K562 (cell line): Measurements from ENCODE around the gene CDK9. TPM values are rescaled to one million over a fixed set of nuclear protein-coding genes. Genes with fewer than 3 reads are reported as not detected.

Experiments
- CEBPG ChIP-seq, 3 experiments: fragments of 200-800 bp in 1 of 3; sonication (Bioruptor generic) in 1 of 3; sonication (generic) in 1 of 3; formaldehyde crosslinking in 1 of 3; IDR thresholded peaks in 2 of 3; conservative IDR thresholded peaks in 1 of 3; 2 replicates each; pipeline versions ENCODE4 v1.6.1 to v1.8.0; 2016 to 2022; ENCODE audit warnings: missing compliant biosample characterization in 2 of 3, missing genetic modification characterization in 2 of 3, mild to moderate bottlenecking in 1 of 3, missing genetic modification reagents in 1 of 3
- DDX20 ChIP-seq: fragments of 450-650 bp; IDR thresholded peaks from 2 replicates; pipeline ENCODE4 v1.6.1; 2016; ENCODE audit warnings: missing genetic modification characterization, low read depth, mild to moderate bottlenecking, missing compliant biosample characterization, moderate library complexity
- FOXK1 ChIP-seq: sonication (generic); formaldehyde crosslinking; IDR thresholded peaks from 2 replicates; pipeline ENCODE4 v1.8.0; 2022; ENCODE audit warnings: missing genetic modification reagents, mild to moderate bottlenecking, borderline replicate concordance
- MCM7 ChIP-seq, 2 experiments: fragments of 450-650 bp; IDR thresholded peaks; 2 replicates each; pipeline ENCODE4 v1.6.1; 2016 to 2018
- MYC ChIP-seq, 2 experiments: fragments of 250-450 bp in 1 of 2; sonication (Bioruptor Pico) in 1 of 2; IDR thresholded peaks; 2 replicates each; pipeline versions ENCODE4 v1.5.1 to v1.6.1; 2012 to 2021; ENCODE audit warnings: low read depth in 2 of 2, borderline replicate concordance in 1 of 2, improper control_type of control experiment in 1 of 2, low read length in 1 of 2, mild to moderate bottlenecking in 1 of 2, moderate library complexity in 1 of 2
- SMARCE1 ChIP-seq: fragments of 450-650 bp; IDR thresholded peaks from 2 replicates; pipeline ENCODE4 v1.7.1; 2016; ENCODE audit warnings: mild to moderate bottlenecking
- SNIP1 ChIP-seq: fragments of 450-650 bp; IDR thresholded peaks from 2 replicates; pipeline ENCODE4 v1.7.1; 2017; ENCODE audit warnings: low read depth, mild to moderate bottlenecking
- SRSF7 ChIP-seq: fragments of 200-400 bp; formaldehyde crosslinking; optimal IDR thresholded peaks from 2 replicates; pipeline ENCODE3; 2017; ENCODE audit warnings: mild to moderate bottlenecking, low read depth, low read length
- STAG1 ChIP-seq: sonication (generic); formaldehyde crosslinking; IDR thresholded peaks from 2 replicates; pipeline ENCODE4 v1.5.0; 2020; ENCODE audit warnings: missing genetic modification reagents, borderline replicate concordance
- ZFP1 ChIP-seq: fragments of 450-650 bp; formaldehyde crosslinking; IDR thresholded peaks from 2 replicates; pipeline ENCODE4 v1.4.0; 2020; ENCODE audit warnings: mild to moderate bottlenecking, mixed read lengths
- ZFPM2 ChIP-seq: fragments of 250-450 bp; sonication (Bioruptor Pico); IDR thresholded peaks from 2 replicates; pipeline ENCODE4 v1.5.1; 2022; ENCODE audit warnings: mild to moderate bottlenecking
- ZNF12 ChIP-seq: sonication (generic); formaldehyde crosslinking; IDR thresholded peaks from 2 replicates; pipeline ENCODE4 v1.4.0; 2020; ENCODE audit warnings: mild to moderate bottlenecking, missing genetic modification reagents
- ZNF140 ChIP-seq: fragments of 250-450 bp; sonication (Bioruptor Pico); IDR thresholded peaks from 2 replicates; pipeline ENCODE4 v1.8.0; 2021; ENCODE audit warnings: moderate library complexity, mild to moderate bottlenecking, inconsistent platforms
- ZNF436 ChIP-seq: fragments of 250-450, 450-650 bp; sonication (Bioruptor Pico); formaldehyde crosslinking; IDR thresholded peaks from 2 replicates; pipeline ENCODE4 v1.7.0; 2020; ENCODE audit warnings: mild to moderate bottlenecking
- ZNF75A ChIP-seq: fragments of 450-650 bp; formaldehyde crosslinking; IDR thresholded peaks from 2 replicates; pipeline ENCODE4 v1.4.0; 2020; ENCODE audit warnings: mild to moderate bottlenecking
- ZNF785 ChIP-seq: fragments of 250-450 bp; sonication (Bioruptor Pico); IDR thresholded peaks from 2 replicates; pipeline ENCODE4 v1.4.0; 2020; ENCODE audit warnings: mild to moderate bottlenecking
- polyA plus RNA-seq, 8 experiments: library from polyadenylated mRNA; depleted of rRNA in 4 of 8; stranded (reverse) in 5 of 8; unstranded in 3 of 8; fragments of >200 nt; fragmentation: Nextera tagmentation in 2 of 8; fragmentation: Illumina TruSeq in 1 of 8; extraction: Ambion mirVana in 2 of 8; extraction: Trizol in 1 of 8; gene quantifications; 2 replicates each; pipeline versions ENCODE4 v1.2.1 to v1.2.3, GENCODE V29; 2011 to 2014; ENCODE audit warnings: inconsistent platforms in 1 of 8, missing spikeins in 1 of 8
- total RNA-seq, 7 experiments: library from RNA; depleted of rRNA in 6 of 7; stranded (reverse); fragments of >200 nt in 6 of 7; fragmentation: Illumina TruSeq in 2 of 7; extraction: Trizol in 2 of 7; gene quantifications; 2 replicates each; pipeline versions ENCODE4 v1.2.1 to v1.2.3, GENCODE V29; 2011 to 2021; ENCODE audit warnings: low replicate concordance in 1 of 7
- TF ChIP-seq, protein P1 (sequence below): fragments of 250-450 bp; sonication (Bioruptor Pico); IDR thresholded peaks from 2 replicates; pipeline ENCODE4 v1.4.0; 2020
- TF ChIP-seq, protein P2 (sequence below), 3 experiments: IDR thresholded peaks in 2 of 3; conservative IDR thresholded peaks in 1 of 3; 2 replicates each; pipeline ENCODE4 v1.5.1; 2011 to 2012; ENCODE audit warnings: low read length in 3 of 3, mild to moderate bottlenecking in 3 of 3, control low read depth in 2 of 3, improper control_type of control experiment in 1 of 3, inconsistent platforms in 1 of 3, low read depth in 1 of 3, mixed read lengths in 1 of 3, moderate library complexity in 1 of 3; ENCODE audit not compliant: insufficient read depth in 2 of 3
- TF ChIP-seq, protein P3 (sequence below): fragments of 450-650 bp; IDR thresholded peaks from 2 replicates; pipeline ENCODE4 v1.7.1; 2018; ENCODE audit warnings: mild to moderate bottlenecking, low read depth; ENCODE audit not compliant: partially characterized antibody
- TF ChIP-seq, protein P4 (sequence below), 3 experiments: fragments of 200-800 bp in 1 of 3; sonication (Bioruptor generic) in 1 of 3; sonication (generic) in 1 of 3; formaldehyde crosslinking in 1 of 3; IDR thresholded peaks; 2 replicates each; pipeline versions ENCODE4 v1.6.1 to v1.8.0; 2016 to 2022; ENCODE audit warnings: mild to moderate bottlenecking in 2 of 3, missing compliant biosample characterization in 2 of 3, missing genetic modification characterization in 2 of 3, missing genetic modification reagents in 1 of 3

The CDK9 gene
- total and polyA plus RNA-seq, 9 of the 15 experiments (the other 6 are each of a cell fraction or from before 2014, with no cell fraction given), result 4.2 to 78.6 (median 33.0) TPM

DNA sequence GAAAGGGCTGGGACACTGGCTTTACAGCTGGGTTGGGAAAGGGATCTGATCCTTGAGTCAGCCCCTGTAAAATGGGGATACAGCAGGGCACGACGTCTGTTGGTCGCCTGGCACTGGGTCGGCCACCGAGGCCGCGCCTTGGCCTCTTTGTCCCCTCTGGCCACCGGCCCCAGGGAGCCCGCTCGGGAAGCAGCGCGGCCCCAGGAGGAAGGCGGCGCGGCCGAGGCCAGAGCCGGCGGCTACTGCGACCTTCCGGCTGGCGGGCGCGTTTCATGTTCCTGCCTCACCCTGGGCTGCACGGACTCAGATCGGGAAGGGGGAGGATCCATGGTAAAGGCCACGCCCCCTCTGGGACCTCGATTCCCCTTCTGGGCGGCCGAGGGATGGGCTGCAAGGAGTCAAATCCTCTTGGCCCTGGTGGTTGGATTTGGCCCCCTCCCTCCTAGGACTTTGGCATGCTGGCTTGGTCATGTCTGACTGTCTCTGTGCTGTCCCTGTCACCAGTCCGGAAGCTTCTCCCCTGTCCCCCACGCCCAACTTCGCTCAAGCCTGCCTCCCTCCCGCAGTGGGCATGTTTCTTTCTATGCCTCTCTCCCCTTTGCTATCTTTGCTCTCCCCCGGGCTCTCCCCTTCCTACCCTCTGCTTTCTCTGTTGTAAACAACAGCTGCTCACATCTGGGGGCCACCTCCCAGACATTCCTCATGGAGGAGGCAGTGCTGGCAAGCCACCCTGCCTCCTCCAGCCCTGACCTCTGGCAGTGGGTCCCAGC lies 42.6 kb downstream of the CDK9 start (continued):
- no peak for TF ChIP-seq ZNF12 (CRISPR knock-in tag)
- TF ChIP-seq SRSF7, result no peak
- no peak for TF ChIP-seq ZNF436 (CRISPR knock-in tag)
- TF ChIP-seq ZNF785 (CRISPR knock-in tag), result no peak
- no peak; the same call in 1 of the 2 replicates for TF ChIP-seq CEBPG (CRISPR knock-in tag; IDR thresholded peaks at IDR 0.05)
- no peak for TF ChIP-seq CEBPG (tag; conservative IDR thresholded peaks at IDR 0.05 in 1 of 2, IDR thresholded peaks at IDR 0.05 in 1 of 2)
- TF ChIP-seq, protein P1, sequence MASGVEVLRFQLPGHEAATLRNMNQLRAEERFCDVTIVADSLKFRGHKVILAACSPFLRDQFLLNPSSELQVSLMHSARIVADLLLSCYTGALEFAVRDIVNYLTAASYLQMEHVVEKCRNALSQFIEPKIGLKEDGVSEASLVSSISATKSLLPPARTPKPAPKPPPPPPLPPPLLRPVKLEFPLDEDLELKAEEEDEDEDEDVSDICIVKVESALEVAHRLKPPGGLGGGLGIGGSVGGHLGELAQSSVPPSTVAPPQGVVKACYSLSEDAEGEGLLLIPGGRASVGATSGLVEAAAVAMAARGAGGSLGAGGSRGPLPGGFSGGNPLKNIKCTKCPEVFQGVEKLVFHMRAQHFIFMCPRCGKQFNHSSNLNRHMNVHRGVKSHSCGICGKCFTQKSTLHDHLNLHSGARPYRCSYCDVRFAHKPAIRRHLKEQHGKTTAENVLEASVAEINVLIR, result no peak
- TF ChIP-seq MYC (IDR thresholded peaks at IDR 0.05; ENCODE audit: low read depth, low read length), result peak; percentile 66
- TF ChIP-seq MYC (CRISPR knock-in tag; IDR thresholded peaks at IDR 0.05; ENCODE audit: borderline replicate concordance, low read depth), result no peak
- no peak for TF ChIP-seq ZNF140 (CRISPR knock-in tag)
- TF ChIP-seq, protein P2, sequence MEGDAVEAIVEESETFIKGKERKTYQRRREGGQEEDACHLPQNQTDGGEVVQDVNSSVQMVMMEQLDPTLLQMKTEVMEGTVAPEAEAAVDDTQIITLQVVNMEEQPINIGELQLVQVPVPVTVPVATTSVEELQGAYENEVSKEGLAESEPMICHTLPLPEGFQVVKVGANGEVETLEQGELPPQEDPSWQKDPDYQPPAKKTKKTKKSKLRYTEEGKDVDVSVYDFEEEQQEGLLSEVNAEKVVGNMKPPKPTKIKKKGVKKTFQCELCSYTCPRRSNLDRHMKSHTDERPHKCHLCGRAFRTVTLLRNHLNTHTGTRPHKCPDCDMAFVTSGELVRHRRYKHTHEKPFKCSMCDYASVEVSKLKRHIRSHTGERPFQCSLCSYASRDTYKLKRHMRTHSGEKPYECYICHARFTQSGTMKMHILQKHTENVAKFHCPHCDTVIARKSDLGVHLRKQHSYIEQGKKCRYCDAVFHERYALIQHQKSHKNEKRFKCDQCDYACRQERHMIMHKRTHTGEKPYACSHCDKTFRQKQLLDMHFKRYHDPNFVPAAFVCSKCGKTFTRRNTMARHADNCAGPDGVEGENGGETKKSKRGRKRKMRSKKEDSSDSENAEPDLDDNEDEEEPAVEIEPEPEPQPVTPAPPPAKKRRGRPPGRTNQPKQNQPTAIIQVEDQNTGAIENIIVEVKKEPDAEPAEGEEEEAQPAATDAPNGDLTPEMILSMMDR (IDR thresholded peaks at IDR 0.05 in 2 of 3, conservative IDR thresholded peaks at IDR 0.05 in 1 of 3; ENCODE audit: insufficient read depth in 2 of 3, low read depth in 1 of 3, low read length in 3 of 3), result peak in 2 of 3 experiments; percentile 39 to 52; a peak in 4 of 6 replicates
- no peak for TF ChIP-seq STAG1
- TF ChIP-seq DDX20 (tag), result no peak; the same call in 1 of the 2 replicates
- TF ChIP-seq ZFPM2, result no peak
- TF ChIP-seq ZFP1 (CRISPR knock-in tag), result no peak
- peak; percentile 67 for TF ChIP-seq SMARCE1
- TF ChIP-seq SNIP1, result no peak
- TF ChIP-seq MCM7 (IDR thresholded peaks at IDR 0.05), result no peak
- TF ChIP-seq, protein P3, sequence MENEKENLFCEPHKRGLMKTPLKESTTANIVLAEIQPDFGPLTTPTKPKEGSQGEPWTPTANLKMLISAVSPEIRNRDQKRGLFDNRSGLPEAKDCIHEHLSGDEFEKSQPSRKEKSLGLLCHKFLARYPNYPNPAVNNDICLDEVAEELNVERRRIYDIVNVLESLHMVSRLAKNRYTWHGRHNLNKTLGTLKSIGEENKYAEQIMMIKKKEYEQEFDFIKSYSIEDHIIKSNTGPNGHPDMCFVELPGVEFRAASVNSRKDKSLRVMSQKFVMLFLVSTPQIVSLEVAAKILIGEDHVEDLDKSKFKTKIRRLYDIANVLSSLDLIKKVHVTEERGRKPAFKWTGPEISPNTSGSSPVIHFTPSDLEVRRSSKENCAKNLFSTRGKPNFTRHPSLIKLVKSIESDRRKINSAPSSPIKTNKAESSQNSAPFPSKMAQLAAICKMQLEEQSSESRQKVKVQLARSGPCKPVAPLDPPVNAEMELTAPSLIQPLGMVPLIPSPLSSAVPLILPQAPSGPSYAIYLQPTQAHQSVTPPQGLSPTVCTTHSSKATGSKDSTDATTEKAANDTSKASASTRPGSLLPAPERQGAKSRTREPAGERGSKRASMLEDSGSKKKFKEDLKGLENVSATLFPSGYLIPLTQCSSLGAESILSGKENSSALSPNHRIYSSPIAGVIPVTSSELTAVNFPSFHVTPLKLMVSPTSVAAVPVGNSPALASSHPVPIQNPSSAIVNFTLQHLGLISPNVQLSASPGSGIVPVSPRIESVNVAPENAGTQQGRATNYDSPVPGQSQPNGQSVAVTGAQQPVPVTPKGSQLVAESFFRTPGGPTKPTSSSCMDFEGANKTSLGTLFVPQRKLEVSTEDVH, result no peak
- TF ChIP-seq ZNF75A, result 0 out of 2 replicates have a peak, but pooled peaks have one; percentile 8
- TF ChIP-seq FOXK1 (CRISPR knock-in tag), result no peak
- TF ChIP-seq, protein P4, sequence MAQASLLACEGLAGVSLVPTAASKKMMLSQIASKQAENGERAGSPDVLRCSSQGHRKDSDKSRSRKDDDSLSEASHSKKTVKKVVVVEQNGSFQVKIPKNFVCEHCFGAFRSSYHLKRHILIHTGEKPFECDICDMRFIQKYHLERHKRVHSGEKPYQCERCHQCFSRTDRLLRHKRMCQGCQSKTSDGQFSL (CRISPR knock-in tag; IDR thresholded peaks at IDR 0.05), result no peak
- TF ChIP-seq, protein P4 (tag; IDR thresholded peaks at IDR 0.05), result no peak
